K562 (cell line): Measurements from ENCODE around the gene HAVCR1.

Source experiments
- EP300 ChIP-seq: IDR thresholded peaks from 2 replicates; pipeline ENCODE4 v1.6.1; 2012; ENCODE audit warnings: low read length, improper control_type of control experiment
- FOXM1 ChIP-seq, 2 experiments: fragments of 450-650 bp in 1 of 2; sonication (generic) in 1 of 2; formaldehyde crosslinking in 1 of 2; IDR thresholded peaks; 2 replicates each; pipeline versions ENCODE4 v1.6.1 to v1.9.0; 2017 to 2022; ENCODE audit warnings: low read depth in 2 of 2, mild to moderate bottlenecking in 2 of 2, missing genetic modification reagents in 1 of 2, moderate library complexity in 1 of 2
- KLF6 ChIP-seq: fragments of 250-450 bp; sonication (Bioruptor Pico); IDR thresholded peaks from 2 replicates; pipeline ENCODE4 v1.4.0; 2020; ENCODE audit warnings: mild to moderate bottlenecking, moderate library complexity, borderline replicate concordance
- MXI1 ChIP-seq: IDR thresholded peaks from 2 replicates; pipeline ENCODE4 v1.6.1; 2011; ENCODE audit warnings: low read depth, mild to moderate bottlenecking, improper control_type of control experiment, low read length
- RBM34 ChIP-seq: fragments of 200-400 bp; formaldehyde crosslinking; IDR thresholded peaks from 2 replicates; pipeline ENCODE4 v1.6.1; 2018; ENCODE audit warnings: low read length, borderline replicate concordance; ENCODE audit not compliant: insufficient read depth
- TAF15 ChIP-seq: fragments of 200-400 bp; formaldehyde crosslinking; IDR thresholded peaks from 2 replicates; pipeline ENCODE4 v1.6.1; 2017; ENCODE audit warnings: mild to moderate bottlenecking, low read depth, low read length, moderate library complexity
- TF ChIP-seq, protein P1 (sequence below): fragments of 200-600 bp; sonication (generic); IDR thresholded peaks from one replicate; pipeline ENCODE4 v1.6.1; 2012; ENCODE audit warnings: mild to moderate bottlenecking, low read depth, low read length, inconsistent platforms
- TF ChIP-seq, protein P2 (sequence below), 3 experiments: IDR thresholded peaks in 2 of 3; conservative IDR thresholded peaks in 1 of 3; 2 replicates each; pipeline ENCODE4 v1.5.1; 2011 to 2012; ENCODE audit warnings: low read length in 3 of 3, mild to moderate bottlenecking in 3 of 3, control low read depth in 2 of 3, improper control_type of control experiment in 1 of 3, inconsistent platforms in 1 of 3, low read depth in 1 of 3, mixed read lengths in 1 of 3, moderate library complexity in 1 of 3; ENCODE audit not compliant: insufficient read depth in 2 of 3

DNA sequence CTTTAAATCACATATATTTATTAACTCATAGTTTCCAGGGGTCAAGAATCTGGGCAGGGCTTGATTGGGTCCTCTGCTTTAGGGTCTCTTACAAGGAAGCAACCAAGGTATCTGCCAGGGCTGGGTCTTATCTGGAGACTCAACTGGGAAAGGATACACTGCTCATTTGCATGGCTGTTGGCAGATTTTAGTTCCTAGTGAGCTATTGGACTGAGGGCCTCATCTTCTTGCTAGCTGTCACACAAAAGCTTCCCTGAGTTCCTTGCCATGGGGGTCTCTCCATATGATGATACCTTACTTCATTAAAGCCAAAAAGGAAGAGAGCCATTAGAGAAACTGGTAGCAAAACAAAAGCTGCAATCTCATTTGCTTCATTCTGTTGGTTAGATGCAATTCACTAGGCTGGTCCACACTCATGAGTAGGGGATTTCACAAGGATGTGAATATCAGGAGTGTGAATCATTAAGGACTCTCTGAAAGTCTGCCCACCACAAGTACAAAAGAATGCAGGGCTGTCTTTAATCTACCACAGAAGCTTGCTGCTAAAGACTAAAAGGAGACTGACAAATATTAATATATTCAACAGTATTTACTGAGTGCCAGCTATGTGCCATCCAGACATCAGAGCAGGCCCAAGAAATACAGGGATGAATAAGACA, 53.9 kb downstream of the HAVCR1 start:
- no peak for TF ChIP-seq RBM34
- TF ChIP-seq MXI1, result no peak
- TF ChIP-seq TAF15, result no peak
- TF ChIP-seq, protein P1, sequence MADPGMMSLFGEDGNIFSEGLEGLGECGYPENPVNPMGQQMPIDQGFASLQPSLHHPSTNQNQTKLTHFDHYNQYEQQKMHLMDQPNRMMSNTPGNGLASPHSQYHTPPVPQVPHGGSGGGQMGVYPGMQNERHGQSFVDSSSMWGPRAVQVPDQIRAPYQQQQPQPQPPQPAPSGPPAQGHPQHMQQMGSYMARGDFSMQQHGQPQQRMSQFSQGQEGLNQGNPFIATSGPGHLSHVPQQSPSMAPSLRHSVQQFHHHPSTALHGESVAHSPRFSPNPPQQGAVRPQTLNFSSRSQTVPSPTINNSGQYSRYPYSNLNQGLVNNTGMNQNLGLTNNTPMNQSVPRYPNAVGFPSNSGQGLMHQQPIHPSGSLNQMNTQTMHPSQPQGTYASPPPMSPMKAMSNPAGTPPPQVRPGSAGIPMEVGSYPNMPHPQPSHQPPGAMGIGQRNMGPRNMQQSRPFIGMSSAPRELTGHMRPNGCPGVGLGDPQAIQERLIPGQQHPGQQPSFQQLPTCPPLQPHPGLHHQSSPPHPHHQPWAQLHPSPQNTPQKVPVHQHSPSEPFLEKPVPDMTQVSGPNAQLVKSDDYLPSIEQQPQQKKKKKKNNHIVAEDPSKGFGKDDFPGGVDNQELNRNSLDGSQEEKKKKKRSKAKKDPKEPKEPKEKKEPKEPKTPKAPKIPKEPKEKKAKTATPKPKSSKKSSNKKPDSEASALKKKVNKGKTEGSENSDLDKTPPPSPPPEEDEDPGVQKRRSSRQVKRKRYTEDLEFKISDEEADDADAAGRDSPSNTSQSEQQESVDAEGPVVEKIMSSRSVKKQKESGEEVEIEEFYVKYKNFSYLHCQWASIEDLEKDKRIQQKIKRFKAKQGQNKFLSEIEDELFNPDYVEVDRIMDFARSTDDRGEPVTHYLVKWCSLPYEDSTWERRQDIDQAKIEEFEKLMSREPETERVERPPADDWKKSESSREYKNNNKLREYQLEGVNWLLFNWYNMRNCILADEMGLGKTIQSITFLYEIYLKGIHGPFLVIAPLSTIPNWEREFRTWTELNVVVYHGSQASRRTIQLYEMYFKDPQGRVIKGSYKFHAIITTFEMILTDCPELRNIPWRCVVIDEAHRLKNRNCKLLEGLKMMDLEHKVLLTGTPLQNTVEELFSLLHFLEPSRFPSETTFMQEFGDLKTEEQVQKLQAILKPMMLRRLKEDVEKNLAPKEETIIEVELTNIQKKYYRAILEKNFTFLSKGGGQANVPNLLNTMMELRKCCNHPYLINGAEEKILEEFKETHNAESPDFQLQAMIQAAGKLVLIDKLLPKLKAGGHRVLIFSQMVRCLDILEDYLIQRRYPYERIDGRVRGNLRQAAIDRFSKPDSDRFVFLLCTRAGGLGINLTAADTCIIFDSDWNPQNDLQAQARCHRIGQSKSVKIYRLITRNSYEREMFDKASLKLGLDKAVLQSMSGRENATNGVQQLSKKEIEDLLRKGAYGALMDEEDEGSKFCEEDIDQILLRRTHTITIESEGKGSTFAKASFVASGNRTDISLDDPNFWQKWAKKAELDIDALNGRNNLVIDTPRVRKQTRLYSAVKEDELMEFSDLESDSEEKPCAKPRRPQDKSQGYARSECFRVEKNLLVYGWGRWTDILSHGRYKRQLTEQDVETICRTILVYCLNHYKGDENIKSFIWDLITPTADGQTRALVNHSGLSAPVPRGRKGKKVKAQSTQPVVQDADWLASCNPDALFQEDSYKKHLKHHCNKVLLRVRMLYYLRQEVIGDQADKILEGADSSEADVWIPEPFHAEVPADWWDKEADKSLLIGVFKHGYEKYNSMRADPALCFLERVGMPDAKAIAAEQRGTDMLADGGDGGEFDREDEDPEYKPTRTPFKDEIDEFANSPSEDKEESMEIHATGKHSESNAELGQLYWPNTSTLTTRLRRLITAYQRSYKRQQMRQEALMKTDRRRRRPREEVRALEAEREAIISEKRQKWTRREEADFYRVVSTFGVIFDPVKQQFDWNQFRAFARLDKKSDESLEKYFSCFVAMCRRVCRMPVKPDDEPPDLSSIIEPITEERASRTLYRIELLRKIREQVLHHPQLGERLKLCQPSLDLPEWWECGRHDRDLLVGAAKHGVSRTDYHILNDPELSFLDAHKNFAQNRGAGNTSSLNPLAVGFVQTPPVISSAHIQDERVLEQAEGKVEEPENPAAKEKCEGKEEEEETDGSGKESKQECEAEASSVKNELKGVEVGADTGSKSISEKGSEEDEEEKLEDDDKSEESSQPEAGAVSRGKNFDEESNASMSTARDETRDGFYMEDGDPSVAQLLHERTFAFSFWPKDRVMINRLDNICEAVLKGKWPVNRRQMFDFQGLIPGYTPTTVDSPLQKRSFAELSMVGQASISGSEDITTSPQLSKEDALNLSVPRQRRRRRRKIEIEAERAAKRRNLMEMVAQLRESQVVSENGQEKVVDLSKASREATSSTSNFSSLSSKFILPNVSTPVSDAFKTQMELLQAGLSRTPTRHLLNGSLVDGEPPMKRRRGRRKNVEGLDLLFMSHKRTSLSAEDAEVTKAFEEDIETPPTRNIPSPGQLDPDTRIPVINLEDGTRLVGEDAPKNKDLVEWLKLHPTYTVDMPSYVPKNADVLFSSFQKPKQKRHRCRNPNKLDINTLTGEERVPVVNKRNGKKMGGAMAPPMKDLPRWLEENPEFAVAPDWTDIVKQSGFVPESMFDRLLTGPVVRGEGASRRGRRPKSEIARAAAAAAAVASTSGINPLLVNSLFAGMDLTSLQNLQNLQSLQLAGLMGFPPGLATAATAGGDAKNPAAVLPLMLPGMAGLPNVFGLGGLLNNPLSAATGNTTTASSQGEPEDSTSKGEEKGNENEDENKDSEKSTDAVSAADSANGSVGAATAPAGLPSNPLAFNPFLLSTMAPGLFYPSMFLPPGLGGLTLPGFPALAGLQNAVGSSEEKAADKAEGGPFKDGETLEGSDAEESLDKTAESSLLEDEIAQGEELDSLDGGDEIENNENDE, result no peak
- TF ChIP-seq, protein P2, sequence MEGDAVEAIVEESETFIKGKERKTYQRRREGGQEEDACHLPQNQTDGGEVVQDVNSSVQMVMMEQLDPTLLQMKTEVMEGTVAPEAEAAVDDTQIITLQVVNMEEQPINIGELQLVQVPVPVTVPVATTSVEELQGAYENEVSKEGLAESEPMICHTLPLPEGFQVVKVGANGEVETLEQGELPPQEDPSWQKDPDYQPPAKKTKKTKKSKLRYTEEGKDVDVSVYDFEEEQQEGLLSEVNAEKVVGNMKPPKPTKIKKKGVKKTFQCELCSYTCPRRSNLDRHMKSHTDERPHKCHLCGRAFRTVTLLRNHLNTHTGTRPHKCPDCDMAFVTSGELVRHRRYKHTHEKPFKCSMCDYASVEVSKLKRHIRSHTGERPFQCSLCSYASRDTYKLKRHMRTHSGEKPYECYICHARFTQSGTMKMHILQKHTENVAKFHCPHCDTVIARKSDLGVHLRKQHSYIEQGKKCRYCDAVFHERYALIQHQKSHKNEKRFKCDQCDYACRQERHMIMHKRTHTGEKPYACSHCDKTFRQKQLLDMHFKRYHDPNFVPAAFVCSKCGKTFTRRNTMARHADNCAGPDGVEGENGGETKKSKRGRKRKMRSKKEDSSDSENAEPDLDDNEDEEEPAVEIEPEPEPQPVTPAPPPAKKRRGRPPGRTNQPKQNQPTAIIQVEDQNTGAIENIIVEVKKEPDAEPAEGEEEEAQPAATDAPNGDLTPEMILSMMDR (IDR thresholded peaks at IDR 0.05 in 2 of 3, conservative IDR thresholded peaks at IDR 0.05 in 1 of 3; ENCODE audit: insufficient read depth in 2 of 3, low read depth in 1 of 3, low read length in 3 of 3), result no peak
- no peak for TF ChIP-seq FOXM1 (IDR thresholded peaks at IDR 0.05; ENCODE audit: low read depth)
- no peak for TF ChIP-seq FOXM1 (CRISPR knock-in tag; IDR thresholded peaks at IDR 0.05; ENCODE audit: low read depth)
- TF ChIP-seq EP300, result no peak
- no peak for TF ChIP-seq KLF6
